Loucy (cell line): ENCODE measurements around the gene MYH9.
"Not testable (repeated sequence)": the region's sequence is repeated elsewhere in the genome, so short reads cannot be mapped to it uniquely, and the experiment has no call there.

Source experiments
- H2AFZ ChIP-seq: fragments of 200-600 bp; sonication (generic); 2 replicates; pipeline ENCODE4 v1.6.0; 2016; ENCODE audit warnings: antibody characterized with exemption, mild to moderate bottlenecking, low read length, moderate library complexity
- H3F3A ChIP-seq: fragments of 200-600 bp; 2 replicates; pipeline ENCODE4 v1.6.0; 2016; ENCODE audit warnings: antibody characterized with exemption, low read depth, mild to moderate bottlenecking
- H3K27me3 ChIP-seq: fragments of 200-600 bp; sonication (generic); 2 replicates; pipeline ENCODE4 v1.6.1; 2014; ENCODE audit warnings: low read length, mild to moderate bottlenecking; ENCODE audit not compliant: insufficient read depth, poor library complexity, severe bottlenecking
- H3K36me3 ChIP-seq: fragments of 200-600 bp; sonication (generic); 2 replicates; pipeline ENCODE4 v1.6.1; 2016; ENCODE audit warnings: low read length; ENCODE audit not compliant: insufficient read depth
- H3K4me1 ChIP-seq: fragments of 200-600 bp; sonication (generic); 2 replicates; pipeline ENCODE4 v1.5.1; 2014; ENCODE audit warnings: low read length, mild to moderate bottlenecking; ENCODE audit not compliant: insufficient read depth, poor library complexity, severe bottlenecking
- H3K4me2 ChIP-seq: fragments of 200-600 bp; sonication (generic); 2 replicates; pipeline ENCODE4 v1.6.0; 2014; ENCODE audit warnings: antibody characterized with exemption, low read length, low read depth, mild to moderate bottlenecking; ENCODE audit not compliant: poor library complexity, severe bottlenecking
- H3K4me3 ChIP-seq: fragments of 200-600 bp; sonication (generic); 2 replicates; pipeline ENCODE4 v1.5.1; 2014; ENCODE audit warnings: low read length, mild to moderate bottlenecking, mixed read lengths; ENCODE audit not compliant: poor library complexity, severe bottlenecking
- H3K79me2 ChIP-seq: fragments of 200-600 bp; sonication (generic); 2 replicates; pipeline ENCODE4 v1.6.1; 2014; ENCODE audit warnings: low read length; ENCODE audit not compliant: insufficient read depth
- H3K9ac ChIP-seq: fragments of 200-600 bp; sonication (generic); 2 replicates; pipeline ENCODE4 v1.6.0; 2014; ENCODE audit warnings: mild to moderate bottlenecking, low read depth, low read length, moderate library complexity; ENCODE audit not compliant: poor library complexity, severe bottlenecking
- H3K9me2 ChIP-seq: fragments of 200-600 bp; sonication (generic); replicated peaks from 2 replicates; pipeline ENCODE4 v1.6.1; 2016; ENCODE audit warnings: low read depth, low read length, mixed read lengths
- H3K9me3 ChIP-seq: fragments of 200-600 bp; sonication (generic); 2 replicates; pipeline ENCODE4 v1.6.1; 2014; ENCODE audit warnings: mild to moderate bottlenecking, antibody characterized with exemption, low read length, low read depth; ENCODE audit not compliant: insufficient read depth
- H4K20me1 ChIP-seq: fragments of 200-600 bp; sonication (generic); 2 replicates; pipeline ENCODE4 v1.6.0; 2014; ENCODE audit warnings: antibody characterized with exemption, low read length, mild to moderate bottlenecking; ENCODE audit not compliant: insufficient read depth, poor library complexity, severe bottlenecking
- EZH2phosphoT487 ChIP-seq: fragments of 200-600 bp; IDR thresholded peaks from 2 replicates; pipeline ENCODE4 v1.6.1; 2018; ENCODE audit warnings: antibody characterized with exemption, mild to moderate bottlenecking, moderate library complexity, borderline replicate concordance
- TF ChIP-seq, protein P1 (sequence below): fragments of 200-600 bp; sonication (generic); conservative IDR thresholded peaks from 2 replicates; pipeline ENCODE4 v1.5.1; 2014; ENCODE audit warnings: mild to moderate bottlenecking, antibody characterized with exemption, low read length

Gene MYH9

DNA sequence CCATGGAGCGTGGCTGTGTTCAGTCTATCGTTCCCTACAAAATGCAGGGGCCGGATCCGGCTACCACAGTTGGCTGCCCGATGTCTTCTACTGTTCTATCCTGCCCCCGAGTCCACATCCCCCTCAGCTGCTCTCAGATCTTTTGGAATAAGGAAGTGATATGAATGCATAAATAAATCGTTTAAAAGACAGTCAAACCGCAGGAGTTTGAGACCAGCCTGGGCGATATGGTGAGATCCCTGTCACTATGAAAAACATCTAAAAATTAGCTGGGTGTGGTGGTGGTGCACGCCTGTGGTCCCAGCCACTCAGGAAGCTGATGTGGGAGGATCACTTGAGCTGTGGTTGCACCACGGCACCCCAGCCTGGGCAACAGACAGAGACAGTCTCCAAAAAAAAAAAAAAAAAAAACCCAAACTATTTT, 97.8 kb downstream of the MYH9 start:
- not testable (repeated sequence) for H3K79me2 ChIP-seq, H3F3A ChIP-seq, H3K9me3 ChIP-seq, H2AFZ ChIP-seq, H3K27me3 ChIP-seq, H3K9me2 ChIP-seq, H3K4me3 ChIP-seq, H3K4me1 ChIP-seq, H3K4me2 ChIP-seq, H4K20me1 ChIP-seq, H3K9ac ChIP-seq
- peaks cover 84% of the 10 kb centered on the region; the same call in 1 of the 2 replicates for H3K36me3 ChIP-seq

DNA sequence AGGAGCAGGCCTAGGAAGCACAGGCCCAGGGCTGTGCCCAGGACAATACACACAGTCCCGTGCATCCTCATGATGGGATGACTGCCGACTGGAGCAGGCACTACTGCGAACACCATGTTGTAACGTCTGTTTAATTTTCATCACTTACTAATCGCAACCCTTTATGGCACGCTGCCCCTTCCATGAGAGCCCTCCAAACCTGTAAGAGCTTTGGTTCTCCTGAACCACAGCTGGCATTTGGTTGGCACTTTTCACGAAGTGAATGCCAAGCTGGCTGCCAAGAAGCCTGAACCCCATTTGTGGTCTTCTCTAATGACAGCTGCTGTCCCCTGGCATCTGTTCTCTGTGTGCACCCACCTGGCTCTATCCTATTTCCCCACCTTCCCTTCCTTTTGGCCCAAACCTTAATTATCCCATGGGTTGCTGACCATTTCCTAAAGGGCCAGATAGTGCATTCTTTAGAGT, 98.3 kb downstream of the MYH9 start:
- no peaks in the 10 kb centered on the region for H3K27me3 ChIP-seq
- H3K9ac ChIP-seq: no peak overlapping the region
- no peaks in the 10 kb centered on the region for H3K4me1 ChIP-seq
- H3K4me3 ChIP-seq: no peak overlapping the region
- no peaks in the 10 kb centered on the region for H3F3A ChIP-seq
- no peaks in the 10 kb centered on the region for H3K9me2 ChIP-seq
- H3K4me2 ChIP-seq: no peak overlapping the region
- H2AFZ ChIP-seq: no peak overlapping the region
- H4K20me1 ChIP-seq: no peaks in the 10 kb centered on the region
- no peaks in the 10 kb centered on the region for H3K79me2 ChIP-seq
- TF ChIP-seq, protein P1, sequence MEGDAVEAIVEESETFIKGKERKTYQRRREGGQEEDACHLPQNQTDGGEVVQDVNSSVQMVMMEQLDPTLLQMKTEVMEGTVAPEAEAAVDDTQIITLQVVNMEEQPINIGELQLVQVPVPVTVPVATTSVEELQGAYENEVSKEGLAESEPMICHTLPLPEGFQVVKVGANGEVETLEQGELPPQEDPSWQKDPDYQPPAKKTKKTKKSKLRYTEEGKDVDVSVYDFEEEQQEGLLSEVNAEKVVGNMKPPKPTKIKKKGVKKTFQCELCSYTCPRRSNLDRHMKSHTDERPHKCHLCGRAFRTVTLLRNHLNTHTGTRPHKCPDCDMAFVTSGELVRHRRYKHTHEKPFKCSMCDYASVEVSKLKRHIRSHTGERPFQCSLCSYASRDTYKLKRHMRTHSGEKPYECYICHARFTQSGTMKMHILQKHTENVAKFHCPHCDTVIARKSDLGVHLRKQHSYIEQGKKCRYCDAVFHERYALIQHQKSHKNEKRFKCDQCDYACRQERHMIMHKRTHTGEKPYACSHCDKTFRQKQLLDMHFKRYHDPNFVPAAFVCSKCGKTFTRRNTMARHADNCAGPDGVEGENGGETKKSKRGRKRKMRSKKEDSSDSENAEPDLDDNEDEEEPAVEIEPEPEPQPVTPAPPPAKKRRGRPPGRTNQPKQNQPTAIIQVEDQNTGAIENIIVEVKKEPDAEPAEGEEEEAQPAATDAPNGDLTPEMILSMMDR: no peak
- H3K36me3 ChIP-seq: peaks cover 84% of the 10 kb centered on the region; the same call in 1 of the 2 replicates
- H3K9me3 ChIP-seq: no peaks in the 10 kb centered on the region

DNA sequence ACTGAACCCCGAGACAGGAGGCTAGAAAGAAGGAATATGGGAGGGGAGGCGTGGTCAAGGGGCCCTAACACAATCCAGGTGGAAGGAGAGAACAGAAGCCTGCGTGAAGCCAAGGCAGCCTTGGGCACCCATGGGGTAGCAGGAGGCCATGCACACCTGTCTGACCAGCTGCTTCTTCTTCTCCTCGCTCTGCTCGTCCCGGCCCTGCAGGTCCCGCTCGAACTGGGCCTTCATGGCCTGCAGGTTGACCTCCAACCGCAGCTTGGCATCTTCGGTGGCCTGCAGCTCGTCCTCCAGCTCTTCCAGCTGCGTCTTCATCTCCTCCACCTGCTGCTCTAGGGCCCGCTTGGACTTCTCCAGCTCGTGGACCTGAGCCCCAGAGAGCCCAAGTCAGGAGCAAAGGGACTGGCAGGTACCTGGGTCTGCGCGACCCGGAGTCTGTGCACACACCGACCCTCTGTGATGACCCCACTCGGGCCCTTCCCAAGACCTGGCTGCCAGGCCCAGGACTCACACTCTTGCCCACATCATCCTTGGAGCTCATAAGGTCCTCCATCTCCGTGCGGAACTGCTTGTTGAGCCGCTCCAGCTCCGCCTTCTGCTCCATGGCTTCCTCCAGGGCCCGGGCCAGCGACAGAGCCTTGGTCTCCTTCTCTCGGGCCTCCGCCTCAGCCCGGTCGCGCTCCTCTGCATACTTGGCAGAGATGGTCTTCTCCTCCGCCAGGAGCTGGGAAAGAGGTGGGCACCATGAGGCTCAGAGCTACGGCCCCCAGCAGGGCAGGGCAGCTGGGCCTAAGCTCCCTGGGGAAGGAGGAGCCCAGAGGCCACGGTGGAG, 99.0 kb downstream of the MYH9 start:
- TF ChIP-seq, protein P1: no peak
- no peak for TF ChIP-seq EZH2phosphoT487
- no peaks in the 10 kb centered on the region for H3K9me2 ChIP-seq
- H3K9me3 ChIP-seq: no peaks in the 10 kb centered on the region
- no peak overlapping the region for H3K4me2 ChIP-seq
- H3K9ac ChIP-seq: no peak overlapping the region
- no peaks in the 10 kb centered on the region for H3K79me2 ChIP-seq
- no peak overlapping the region for H2AFZ ChIP-seq
- no peaks in the 10 kb centered on the region for H3F3A ChIP-seq
- H3K36me3 ChIP-seq: peaks cover 84% of the 10 kb centered on the region; the same call in 1 of the 2 replicates
- H3K4me3 ChIP-seq: no peak overlapping the region
- H3K27me3 ChIP-seq: no peaks in the 10 kb centered on the region
- H4K20me1 ChIP-seq: no peaks in the 10 kb centered on the region
- no peaks in the 10 kb centered on the region for H3K4me1 ChIP-seq
